GM19455 (cell line): ENCODE results near the gene PRPF18.

Source experiments
- ATAC-seq: cut with Tn5 transposase; IDR thresholded peaks from one replicate; pipeline ENCODE4 v1.9.1; 2021; ENCODE audit not compliant: unreplicated experiment

PRPF18 gene

GRCh38 chr10:13604357-13605040 is 17.7 kb downstream of the PRPF18 start:
- no peak for ATAC-seq

- ATAC-seq, result no peak
These were observed 21.6 kb downstream of the PRPF18 start for GRCh38 chr10:13608246-13608853.

GRCh38 chr10:13612654-13613373 is 26.0 kb downstream of the PRPF18 start:
- ATAC-seq, result no peak

GRCh38 chr10:13613519-13613918 is 26.8 kb downstream of the PRPF18 start:
- ATAC-seq, result no peak

GRCh38 chr10:13614530-13615332 is 28.0 kb downstream of the PRPF18 start:
- ATAC-seq, result no peak

GRCh38 chr10:13615650-13616300 is 29.0 kb downstream of the PRPF18 start:
- no peak for ATAC-seq

- no peak for ATAC-seq
These were observed 30.4 kb downstream of the PRPF18 start for GRCh38 chr10:13617116-13617515.

- ATAC-seq, result no peak
These were observed 35.2 kb downstream of the PRPF18 start for GRCh38 chr10:13621931-13622330.

- no peak for ATAC-seq
These were observed 37.9 kb downstream of the PRPF18 start for GRCh38 chr10:13624630-13625029.

- ATAC-seq, result no peak
These were observed 40.9 kb downstream of the PRPF18 start for GRCh38 chr10:13627459-13628310.

- ATAC-seq, result no peak
These were observed 41.9 kb downstream of the PRPF18 start for GRCh38 chr10:13628661-13629060.

GRCh38 chr10:13629116-13629515 is 42.4 kb downstream of the PRPF18 start:
- ATAC-seq, result no peak

- no peak for ATAC-seq
These were observed 43.5 kb downstream of the PRPF18 start for GRCh38 chr10:13630231-13630630.

- no peak for ATAC-seq
These were observed 44.8 kb downstream of the PRPF18 start for GRCh38 chr10:13631594-13631993.

GRCh38 chr10:13632440-13632839 is 45.7 kb downstream of the PRPF18 start:
- ATAC-seq, result no peak

- ATAC-seq, result no peak
These were observed 46.2 kb downstream of the PRPF18 start for GRCh38 chr10:13632884-13633440.

- no peak for ATAC-seq
These were observed 46.9 kb downstream of the PRPF18 start for GRCh38 chr10:13633689-13634088.

GRCh38 chr10:13634207-13634606 is 47.4 kb downstream of the PRPF18 start:
- ATAC-seq, result no peak

GRCh38 chr10:13636776-13637175 is 50.0 kb downstream of the PRPF18 start:
- no peak for ATAC-seq
